ENCODE data around the gene C14orf93.

DNA sequence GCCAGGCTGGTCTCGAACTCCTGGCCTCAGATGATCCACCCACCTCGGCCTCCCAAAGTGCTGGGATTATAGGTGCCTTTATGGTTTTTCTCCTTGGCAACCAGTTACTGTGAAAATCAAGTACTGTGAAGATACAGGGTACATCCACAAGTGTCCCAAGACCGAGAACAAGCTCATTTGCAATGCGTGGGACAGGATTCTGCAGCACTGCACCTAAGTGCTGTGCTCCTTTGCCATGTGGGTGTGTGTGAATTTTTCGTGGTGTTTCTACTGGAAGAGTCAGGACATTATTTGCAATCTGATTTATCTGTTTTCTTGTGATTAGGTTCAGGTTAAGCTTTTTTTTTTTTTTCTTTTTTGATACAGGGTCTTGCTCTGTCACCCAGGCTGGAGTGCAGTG is 7.1 kb upstream of the C14orf93 start:
- TF ChIP-seq POLR2AphosphoS5 (IDR thresholded peaks at IDR 0.05; ENCODE audit: low read depth, low read length) (no peak), SIN3A (IDR thresholded peaks at IDR 0.05; ENCODE audit: borderline replicate concordance, insufficient read depth, low read length) (no peak), FOXP2 (optimal IDR thresholded peaks at IDR 0.05; ENCODE audit: borderline replicate concordance, extremely low read depth, extremely low read length, insufficient read depth) (no peak)

Measured in PFSK-1 (cell line).